Activated CD8-positive, alpha-beta T cell treated with anti-CD3 and anti-CD28 coated beads for 36 hours (primary cell): Measurements from ENCODE around the gene LLGL2. TPM values are rescaled to one million over a fixed set of nuclear protein-coding genes. Genes with fewer than 3 reads are reported as not detected.

Source experiments
- ATAC-seq: fragments of 200-7000 bp; cut with Tn5 transposase; one replicate; pipeline ENCODE4 v1.10.0; 2021; ENCODE audit warnings: mild to moderate bottlenecking, moderate library complexity
- CTCF ChIA-PET: fragments of 350-600 bp; sonication (Branson Sonifier 250); formaldehyde crosslinking; loops from one replicate; lab custom pipeline; 2021; ENCODE audit warnings: antibody characterized with exemption; lab: Charles Lee
- POLR2A ChIA-PET: fragments of 350-600 bp; sonication (Branson Sonifier 250); formaldehyde crosslinking; loops from one replicate; lab custom pipeline; 2021; ENCODE audit warnings: antibody characterized with exemption; lab: Charles Lee
- DNase-seq: peaks from one replicate; pipeline ENCODE4 v3.0.0-alpha.2; 2020
- H3K27ac Mint-ChIP-seq: one replicate; pipeline ENCODE4 v1.8.0; 2021; ENCODE audit warnings: mild to moderate bottlenecking, mixed read lengths
- H3K27me3 Mint-ChIP-seq: one replicate; pipeline ENCODE4 v1.8.0; 2021; ENCODE audit warnings: mixed read lengths
- H3K36me3 Mint-ChIP-seq: one replicate; pipeline ENCODE4 v1.8.0; 2021; ENCODE audit warnings: low read depth, mixed read lengths
- H3K4me1 Mint-ChIP-seq: one replicate; pipeline ENCODE4 v1.8.0; 2021; ENCODE audit warnings: low read depth, mixed read lengths
- H3K4me3 Mint-ChIP-seq: one replicate; pipeline ENCODE4 v1.8.0; 2021; ENCODE audit warnings: mild to moderate bottlenecking, moderate library complexity, mixed read lengths
- H3K9me3 Mint-ChIP-seq: one replicate; pipeline ENCODE4 v1.8.0; 2021; ENCODE audit warnings: mixed read lengths
- CTCF ChIP-seq: fragments of 200-600 bp; IDR thresholded peaks from one replicate; pipeline ENCODE4 v1.8.0; 2022; ENCODE audit warnings: antibody characterized with exemption, mild to moderate bottlenecking
- intact Hi-C: fragments of 100-400 bp; cut with micrococcal nuclease; formaldehyde crosslinking; loops from one replicate; pipeline ENCODE4 v1.10.0; 2022
- total RNA-seq, 2 experiments: library from RNA; stranded (reverse); gene quantifications; one replicate each; pipeline ENCODE4 v1.2.3, GENCODE V29; 2021

LLGL2 gene
- total RNA-seq, 2 experiments from 2014 or later: 7.2 to 7.4 TPM

- DNase-seq: no peak
- POLR2A ChIA-PET: no interaction called here
- Mint-ChIP-seq H3K36me3 (no peaks in the 10 kb centered on the region), H3K27me3 (no peaks in the 10 kb centered on the region), H3K27ac (no peak overlapping the region), H3K9me3 (no peaks in the 10 kb centered on the region), H3K4me1 (no peaks in the 10 kb centered on the region), H3K4me3 (no peak overlapping the region)
- CTCF ChIA-PET: no interaction called here
- ATAC-seq: no peak
- intact Hi-C loops: no loop called here
- no peak for TF ChIP-seq CTCF
These were observed 47.0 kb upstream of the LLGL2 start for GRCh38 chr17:75478508-75478907.

GRCh38 chr17:75480281-75480680 lies 45.2 kb upstream of the LLGL2 start:
- Mint-ChIP-seq H3K4me3 (no peak overlapping the region), H3K9me3 (no peaks in the 10 kb centered on the region), H3K36me3 (no peaks in the 10 kb centered on the region), H3K27ac (no peak overlapping the region), H3K27me3 (no peaks in the 10 kb centered on the region), H3K4me1 (no peaks in the 10 kb centered on the region)
- POLR2A ChIA-PET: interaction anchor here (1.2 kb wide), 1 partner anchor 17 kb away, joined by 3 read pairs; no protein-coding TSS in a partner anchor
- no peak for ATAC-seq
- TF ChIP-seq CTCF: no peak
- intact Hi-C loops: no loop called here
- DNase-seq: no peak
- CTCF ChIA-PET: interaction anchor here (1.2 kb wide), 1 partner anchor 23 kb away, joined by 4 read pairs; no protein-coding TSS in a partner anchor

GRCh38 chr17:75481194-75482068 lies 44.1 kb upstream of the LLGL2 start:
- CTCF ChIA-PET: no interaction called here
- H3K36me3 Mint-ChIP-seq: no peaks in the 10 kb centered on the region
- H3K27me3 Mint-ChIP-seq: no peaks in the 10 kb centered on the region
- no peaks in the 10 kb centered on the region for H3K9me3 Mint-ChIP-seq
- POLR2A ChIA-PET: interaction anchor here (1.2 to 1.7 kb wide), 2 partner anchors 18 to 35 kb away, joined by 3 to 5 read pairs; no protein-coding TSS in a partner anchor
- DNase-seq (no peak), ATAC-seq (no peak)
- no peak overlapping the region for H3K27ac Mint-ChIP-seq
- H3K4me1 Mint-ChIP-seq: peaks cover 3% of the 10 kb centered on the region
- no peak for TF ChIP-seq CTCF
- H3K4me3 Mint-ChIP-seq: no peak overlapping the region
- intact Hi-C loops: no loop called here

GRCh38 chr17:75482098-75482942 lies 43.2 kb upstream of the LLGL2 start:
- intact Hi-C loops: no loop called here
- no peak overlapping the region for H3K27ac Mint-ChIP-seq
- DNase-seq (no peak), ATAC-seq (no peak)
- ChIA-PET POLR2A (interaction anchor here (0.8 to 1.7 kb wide), 2 partner anchors 26 to 34 kb away, joined by 3 to 5 read pairs; partner anchors contain the start of gene TMEM94), CTCF (interaction anchor here (0.6 to 1.6 kb wide), 2 partner anchors 58 to 265 kb away, joined by 3 read pairs; no protein-coding TSS in a partner anchor)
- H3K4me3 Mint-ChIP-seq: no peak overlapping the region
- no peak for TF ChIP-seq CTCF
- H3K36me3 Mint-ChIP-seq: peaks cover 2% of the 10 kb centered on the region
- no peaks in the 10 kb centered on the region for H3K27me3 Mint-ChIP-seq
- H3K4me1 Mint-ChIP-seq: peaks cover 11% of the 10 kb centered on the region
- no peaks in the 10 kb centered on the region for H3K9me3 Mint-ChIP-seq
